Activated naive CD8-positive, alpha-beta T cell treated with anti-CD3 and anti-CD28 coated beads, Interleukin-2, amount 50 U/mL, for 24 hours (primary cell): Measurements from ENCODE around the gene BRPF1.
A peak's percentile ranks its signal among the peaks of the same experiment; 100 is the strongest.

Experiments
- ATAC-seq: fragments of 150-1000 bp; cut with Tn5 transposase; one replicate; pipeline ENCODE4 v1.10.0; 2021
- DNase-seq: peaks from one replicate; pipeline ENCODE4 v3.0.0; 2021
- H3K27ac Mint-ChIP-seq: one replicate; pipeline ENCODE4 v1.8.0; 2021; ENCODE audit warnings: mild to moderate bottlenecking, mixed read lengths
- H3K27me3 Mint-ChIP-seq: one replicate; pipeline ENCODE4 v1.8.0; 2021; ENCODE audit warnings: mixed read lengths
- H3K36me3 Mint-ChIP-seq: one replicate; pipeline ENCODE4 v1.8.0; 2021; ENCODE audit warnings: low read depth, mixed read lengths
- H3K4me1 Mint-ChIP-seq: one replicate; pipeline ENCODE4 v1.8.0; 2021; ENCODE audit warnings: mixed read lengths
- H3K4me3 Mint-ChIP-seq: one replicate; pipeline ENCODE4 v1.8.0; 2021; ENCODE audit warnings: mild to moderate bottlenecking, moderate library complexity, mixed read lengths
- H3K9me3 Mint-ChIP-seq: one replicate; pipeline ENCODE4 v1.8.0; 2021; ENCODE audit warnings: mixed read lengths

Gene BRPF1

DNA sequence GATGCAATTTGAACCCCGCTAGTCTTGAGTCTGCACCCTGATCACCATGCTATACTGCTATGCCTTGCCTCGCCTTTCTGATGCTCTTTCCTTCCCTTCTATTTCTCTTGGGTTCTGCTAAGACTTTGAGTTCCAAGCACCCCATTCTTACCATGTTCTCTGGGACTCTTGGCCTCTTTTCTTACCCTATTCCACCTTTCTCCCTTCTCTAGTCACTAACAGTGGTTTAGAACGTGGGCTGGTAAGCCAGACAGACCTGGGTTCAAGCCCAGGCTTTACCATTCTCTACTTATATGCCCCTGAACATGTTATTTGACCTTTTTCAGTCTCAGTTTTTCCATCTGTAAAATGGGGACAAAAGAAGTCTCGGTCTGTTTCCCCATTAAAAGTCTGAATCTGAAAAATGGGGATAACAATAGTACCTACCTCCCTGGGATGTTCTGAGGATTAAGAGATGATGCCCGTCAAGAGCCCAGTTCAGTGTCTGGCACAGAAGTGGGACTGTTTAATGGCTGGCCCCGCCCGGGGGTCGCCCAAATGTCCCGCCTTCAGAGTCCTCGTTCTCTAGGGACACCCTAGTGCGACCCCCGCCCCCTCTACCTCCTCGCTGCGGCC lies 60.4 kb downstream of the BRPF1 start:
- Mint-ChIP-seq H3K36me3 (peaks cover 55% of the 10 kb centered on the region), H3K4me1 (peaks cover 74% of the 10 kb centered on the region), H3K4me3 (peak overlapping the region; percentile 99), H3K9me3 (no peaks in the 10 kb centered on the region), H3K27me3 (no peaks in the 10 kb centered on the region), H3K27ac (peak overlapping the region; percentile 100)
- no peak for ATAC-seq
- no peak for DNase-seq

DNA sequence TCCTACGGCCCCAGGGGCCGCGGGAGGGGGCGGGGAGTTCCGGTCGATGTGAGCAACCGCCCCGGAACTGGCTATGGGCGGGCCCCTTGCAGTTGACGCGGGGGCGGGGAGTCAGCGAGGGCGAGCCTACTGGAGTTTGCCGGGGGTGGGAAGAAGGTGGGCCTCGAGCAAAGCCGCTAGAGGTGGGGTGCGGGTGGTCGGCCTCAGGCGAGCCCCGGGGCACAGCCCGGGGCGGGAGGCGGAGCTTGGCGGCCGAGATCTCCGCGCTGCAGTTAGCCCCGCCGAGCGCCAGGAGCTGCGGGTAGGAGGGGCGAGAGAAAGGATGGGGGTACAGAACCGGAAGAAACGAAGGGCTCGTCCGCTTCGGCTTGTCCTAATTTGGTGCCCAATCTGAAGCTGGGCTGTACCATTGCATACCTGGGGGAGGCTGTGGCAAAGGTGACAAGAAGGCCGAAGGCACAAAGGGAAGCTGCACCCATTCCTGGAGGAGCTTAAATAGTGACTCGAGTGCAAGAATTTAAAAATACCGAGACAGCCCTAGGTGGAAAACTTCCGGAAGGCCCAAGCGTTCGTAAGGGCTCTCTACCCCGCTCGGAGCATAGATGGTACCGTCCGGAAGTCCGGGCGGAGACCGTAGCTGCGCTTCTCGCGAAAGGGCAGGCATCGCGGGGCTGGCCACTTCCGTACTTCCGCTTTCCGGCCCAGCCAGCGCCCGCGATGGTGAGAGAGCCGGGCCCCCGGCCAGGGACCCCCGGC lies 61.0 kb downstream of the BRPF1 start, which contains the start of the genes ARPC4 and TADA3:
ARPC4 (plus strand) TSS at position 678 of the 756 bp plus-strand sequence; CDS start at position 718, 40 bp downstream.
TADA3 (minus strand) TSS at position 69 of the 756 bp plus-strand sequence. CDS start 1,007 bp downstream, outside the sequence.
- Mint-ChIP-seq H3K4me3 (peak within 1 kb of the TSS; percentile 99), H3K36me3 (peaks cover 57% of the 10 kb centered on the region), H3K27ac (peak within 1 kb of the TSS; percentile 100), H3K4me1 (peaks cover 74% of the 10 kb centered on the region), H3K27me3 (no peaks in the 10 kb centered on the region), H3K9me3 (no peaks in the 10 kb centered on the region)
- DNase-seq, result peak; percentile 92
- ATAC-seq, result peak; percentile 84

DNA sequence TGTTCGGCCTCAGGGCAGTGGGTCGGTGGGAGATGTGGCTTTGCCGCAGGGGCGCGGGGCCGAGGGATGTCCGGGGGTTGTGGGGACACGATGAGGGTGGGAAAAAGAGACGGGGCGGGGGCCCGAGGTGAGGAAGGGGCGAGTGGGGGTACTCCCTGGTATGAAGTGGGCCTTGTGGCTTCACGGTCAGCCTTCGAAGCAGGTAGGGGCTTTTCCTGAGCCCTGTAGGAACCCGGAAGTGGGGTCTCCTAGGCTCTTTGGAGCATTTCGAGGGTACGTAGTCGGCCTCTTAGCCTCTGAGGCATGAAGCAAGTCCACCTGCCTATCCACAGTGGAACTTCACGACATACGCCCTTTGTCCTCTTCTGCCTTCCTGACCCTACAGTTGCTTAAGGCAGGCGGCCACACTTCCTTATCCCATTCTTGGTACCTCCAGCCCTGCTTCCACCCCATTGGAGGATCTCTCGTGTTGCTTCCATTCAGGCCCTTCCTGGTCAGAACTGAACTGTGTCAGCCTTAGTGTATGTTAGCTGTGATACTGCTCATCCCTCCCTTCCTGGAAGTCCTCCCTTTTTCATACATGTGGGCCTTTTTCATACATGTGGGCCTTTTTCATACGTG lies 61.7 kb downstream of the BRPF1 start:
- Mint-ChIP-seq H3K27me3 (no peaks in the 10 kb centered on the region), H3K4me3 (peak overlapping the region; percentile 99), H3K4me1 (peaks cover 69% of the 10 kb centered on the region), H3K36me3 (peaks cover 61% of the 10 kb centered on the region), H3K27ac (peak overlapping the region; percentile 100), H3K9me3 (no peaks in the 10 kb centered on the region)
- DNase-seq, result peak; percentile 38
- ATAC-seq, result peak; percentile 29

DNA sequence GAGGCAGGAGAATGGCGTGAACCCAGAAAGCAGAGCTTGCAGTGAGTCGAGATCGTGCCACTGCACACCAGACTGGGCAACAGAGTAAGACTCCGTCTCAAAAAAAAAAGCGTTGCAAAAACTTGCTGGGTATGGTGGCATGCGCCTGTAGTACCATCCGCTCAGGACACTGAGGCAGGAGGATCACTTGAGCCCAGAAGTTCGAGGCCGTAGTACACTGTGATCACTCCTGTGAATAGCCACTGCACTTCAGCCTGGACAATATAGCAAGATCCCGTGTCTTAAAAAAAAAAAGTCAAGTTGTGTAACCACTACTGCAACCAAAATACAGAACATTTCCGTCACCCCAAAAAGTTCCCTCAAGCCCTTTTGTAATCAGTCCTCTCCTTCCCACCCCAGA lies 62.9 kb downstream of the BRPF1 start:
- Mint-ChIP-seq H3K4me3 (peak overlapping the region; percentile 99), H3K27me3 (no peaks in the 10 kb centered on the region), H3K36me3 (peaks cover 62% of the 10 kb centered on the region), H3K9me3 (no peaks in the 10 kb centered on the region), H3K27ac (peak overlapping the region; percentile 87), H3K4me1 (peaks cover 61% of the 10 kb centered on the region)
- no peak for ATAC-seq
- no peak for DNase-seq

DNA sequence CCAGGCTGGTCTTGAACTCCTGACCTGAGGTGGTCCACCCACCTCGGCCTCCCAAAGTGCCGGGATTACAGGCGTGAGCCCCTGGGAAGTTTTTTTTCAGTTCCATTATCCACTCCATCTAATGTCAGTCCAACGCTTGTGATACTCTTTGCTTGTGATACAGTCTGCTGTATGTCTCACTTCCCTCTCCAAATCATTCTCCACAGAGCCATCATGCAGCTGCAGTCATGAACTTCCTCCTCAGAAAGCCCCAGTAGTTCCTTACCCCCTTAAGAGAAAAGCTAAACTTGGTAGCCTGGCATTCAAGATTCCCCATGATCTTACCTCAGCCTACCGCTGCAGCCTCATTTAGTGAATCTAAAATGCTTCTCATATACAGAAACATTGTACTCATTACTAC lies 63.7 kb downstream of the BRPF1 start:
- peaks cover 57% of the 10 kb centered on the region for H3K4me1 Mint-ChIP-seq
- H3K9me3 Mint-ChIP-seq, result no peaks in the 10 kb centered on the region
- no peak for ATAC-seq
- H3K36me3 Mint-ChIP-seq, result peaks cover 62% of the 10 kb centered on the region
- peak overlapping the region; percentile 70 for H3K4me3 Mint-ChIP-seq
- no peak for DNase-seq
- H3K27ac Mint-ChIP-seq, result peak overlapping the region; percentile 86
- no peaks in the 10 kb centered on the region for H3K27me3 Mint-ChIP-seq

DNA sequence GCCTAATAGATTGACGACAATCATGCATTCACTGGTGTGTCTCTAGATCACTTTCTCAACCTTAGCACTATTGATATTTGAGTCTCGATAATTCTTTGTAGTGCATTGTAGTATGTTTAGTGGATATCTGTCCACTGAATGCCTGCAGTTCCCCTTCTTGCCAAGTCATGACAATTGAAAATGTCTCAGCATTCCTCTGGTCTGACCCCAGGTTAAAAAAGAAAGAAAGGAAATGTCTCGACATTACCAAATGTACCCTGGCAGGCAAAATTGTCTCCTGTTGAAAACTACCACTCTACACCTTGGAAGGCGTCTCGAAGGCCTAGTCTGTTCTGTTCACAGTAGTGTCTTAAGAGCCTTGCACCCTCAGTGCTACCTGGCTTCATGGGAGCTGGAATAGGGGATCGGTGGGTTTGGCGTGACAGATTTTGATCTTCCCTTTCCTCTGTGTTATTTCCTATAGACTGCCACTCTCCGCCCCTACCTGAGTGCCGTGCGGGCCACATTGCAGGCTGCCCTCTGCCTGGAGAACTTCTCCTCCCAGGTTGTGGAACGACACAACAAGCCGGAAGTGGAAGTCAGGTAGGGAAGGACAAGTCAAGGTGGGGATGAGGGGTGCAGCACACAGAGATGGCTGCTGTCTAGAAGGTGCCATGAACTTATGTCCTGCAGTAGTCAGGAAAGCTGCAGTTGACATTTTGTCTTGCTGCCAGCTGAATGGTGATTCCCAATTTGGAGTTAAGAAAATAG lies 65.8 kb downstream of the BRPF1 start:
- Mint-ChIP-seq H3K9me3 (no peaks in the 10 kb centered on the region), H3K4me3 (no peak overlapping the region), H3K4me1 (peaks cover 39% of the 10 kb centered on the region), H3K27me3 (no peaks in the 10 kb centered on the region), H3K36me3 (peaks cover 66% of the 10 kb centered on the region), H3K27ac (no peak overlapping the region)
- ATAC-seq, result no peak
- DNase-seq, result no peak
